HG02759 (cell line): ENCODE data around the gene CNTRL.
"Not testable (repeated sequence)": the region's sequence is repeated elsewhere in the genome, so short reads cannot be mapped to it uniquely, and the experiment has no call there.

Experiments
- ATAC-seq: cut with Tn5 transposase; IDR thresholded peaks from one replicate; pipeline ENCODE4 v1.9.1; 2021; ENCODE audit warnings: mild to moderate bottlenecking, moderate library complexity; ENCODE audit not compliant: unreplicated experiment

CNTRL gene

GRCh38 chr9:121172726-121173487 is 98.2 kb downstream of the CNTRL start:
- no peak for ATAC-seq

GRCh38 chr9:121173501-121173900 is 98.7 kb downstream of the CNTRL start:
- no peak for ATAC-seq

GRCh38 chr9:121178676-121179372 is 104.1 kb downstream of the CNTRL start:
- no peak for ATAC-seq

GRCh38 chr9:121179373-121179721 is 104.6 kb downstream of the CNTRL start:
- not testable (repeated sequence) for ATAC-seq

GRCh38 chr9:121179930-121180681 is 105.4 kb downstream of the CNTRL start:
- ATAC-seq: no peak

- ATAC-seq: no peak
Observed at GRCh38 chr9:121182101-121182836, 107.5 kb downstream of the CNTRL start.

GRCh38 chr9:121182989-121183388 is 108.2 kb downstream of the CNTRL start:
- ATAC-seq: no peak

- no peak for ATAC-seq
Observed at GRCh38 chr9:121183666-121184423, 109.1 kb downstream of the CNTRL start.

GRCh38 chr9:121184463-121184862 is 109.7 kb downstream of the CNTRL start:
- ATAC-seq: no peak

- no peak for ATAC-seq
Observed at GRCh38 chr9:121185178-121185745, 110.5 kb downstream of the CNTRL start.

- ATAC-seq: no peak
Observed at GRCh38 chr9:121185774-121186403, 111.1 kb downstream of the CNTRL start.

- no peak for ATAC-seq
Observed at GRCh38 chr9:121187636-121188305, 113.0 kb downstream of the CNTRL start.

- no peak for ATAC-seq
Observed at GRCh38 chr9:121189006-121189405, 114.3 kb downstream of the CNTRL start.

- no peak for ATAC-seq
Observed at GRCh38 chr9:121189660-121190059, 114.9 kb downstream of the CNTRL start.

GRCh38 chr9:121191235-121191634 is 116.5 kb downstream of the CNTRL start:
- ATAC-seq: no peak

- no peak for ATAC-seq
Observed at GRCh38 chr9:121192518-121192917, 117.8 kb downstream of the CNTRL start.

GRCh38 chr9:121192959-121193640 is 118.3 kb downstream of the CNTRL start:
- ATAC-seq: no peak

GRCh38 chr9:121194730-121195129 is 120.0 kb downstream of the CNTRL start:
- no peak for ATAC-seq
